ENCODE data around the gene TEN1. TPM values are rescaled to one million over a fixed set of nuclear protein-coding genes. Genes with fewer than 3 reads are reported as not detected.

Gene TEN1
- total and polyA plus RNA-seq, 2 of the 13 experiments (the other 11 are each of a cell fraction or from before 2014, with no cell fraction given) = 18.0 to 21.3 TPM

- TF ChIP-seq ZFP41 (CRISPR knock-in tag; IDR thresholded peaks at IDR 0.05; ENCODE audit: borderline replicate concordance) (no peak), GPBP1L1 (CRISPR knock-in tag; IDR thresholded peaks at IDR 0.05) (no peak), ZNF44 (CRISPR knock-in tag; IDR thresholded peaks at IDR 0.05) (peak; percentile 38), CBX5 (CRISPR knock-in tag; IDR thresholded peaks at IDR 0.05; ENCODE audit: borderline replicate concordance) (peak; percentile 74; the same call in 1 of the 2 replicates), U2AF2 (IDR thresholded peaks at IDR 0.05; ENCODE audit: low read depth, low read length) (no peak), ZNF580 (CRISPR knock-in tag; IDR thresholded peaks at IDR 0.05; ENCODE audit: borderline replicate concordance, low read depth) (peak; percentile 90; the same call in 1 of the 2 replicates), ZNF773 (CRISPR knock-in tag; IDR thresholded peaks at IDR 0.05; ENCODE audit: borderline replicate concordance) (peak; percentile 77; the same call in 1 of the 2 replicates), ZNF614 (CRISPR knock-in tag; IDR thresholded peaks at IDR 0.05; ENCODE audit: borderline replicate concordance) (no peak; the same call in 1 of the 2 replicates), ETS1 (CRISPR knock-in tag; IDR thresholded peaks at IDR 0.05) (no peak), ZBTB33 (CRISPR knock-in tag; IDR thresholded peaks at IDR 0.05) (peak; percentile 58; the same call in 1 of the 2 replicates), HNRNPUL1 (IDR thresholded peaks at IDR 0.05; ENCODE audit: low read depth, low read length) (peak; percentile 68; the same call in 1 of the 2 replicates), ZSCAN29 (CRISPR knock-in tag; conservative IDR thresholded peaks at IDR 0.05) (peak; percentile 83; the same call in 1 of the 2 replicates), ARNTL (CRISPR knock-in tag; IDR thresholded peaks at IDR 0.05) (peak; percentile 95), TOE1 (CRISPR knock-in tag; IDR thresholded peaks at IDR 0.05) (peak; percentile 68; the same call in 1 of the 2 replicates), ATF5 (CRISPR knock-in tag; IDR thresholded peaks at IDR 0.05; ENCODE audit: low read depth) (no peak), ZNF766 (CRISPR knock-in tag; IDR thresholded peaks at IDR 0.05; ENCODE audit: borderline replicate concordance) (peak; percentile 59; the same call in 1 of the 2 replicates), EED (CRISPR knock-in tag; IDR thresholded peaks at IDR 0.05) (peak; percentile 52; the same call in 1 of the 2 replicates), CTCF (CRISPR knock-in tag; IDR thresholded peaks at IDR 0.05) (peak; percentile 58), CREB3 (CRISPR knock-in tag; IDR thresholded peaks at IDR 0.05) (peak; percentile 58; the same call in 1 of the 2 replicates)
These were observed 38.2 kb upstream of the TEN1 start, which contains the start of gene FBF1 (continued) for GRCh38 chr17:75940727-75941441.

Data from HepG2 (cell line).